ENCODE measurements around the gene PRDX2.

Gene PRDX2

GRCh38 chr19:12779162-12779993 lies 22.2 kb downstream of the PRDX2 start:
- peak; percentile 54 for DNase-seq

GRCh38 chr19:12778905-12779161 lies 22.8 kb downstream of the PRDX2 start:
- no peak for DNase-seq

GRCh38 chr19:12778017-12778904 lies 23.3 kb downstream of the PRDX2 start:
- DNase-seq = peak; percentile 83

- peak; percentile 90 for DNase-seq
Measured at GRCh38 chr19:12777217-12778016, 24.2 kb downstream of the PRDX2 start.

GRCh38 chr19:12774588-12775555 lies 26.7 kb downstream of the PRDX2 start, which contains the start of gene HOOK2:
Gene HOOK2 (minus strand): TSS chr19:12775552. CDS start chr19:12775449, 103 bp downstream.
- no peak for DNase-seq

- no peak for DNase-seq
Measured at GRCh38 chr19:12773571-12773970, 28.0 kb downstream of the PRDX2 start.

- DNase-seq = no peak
Measured at GRCh38 chr19:12772323-12772722, 29.3 kb downstream of the PRDX2 start.

GRCh38 chr19:12770922-12771321 lies 30.7 kb downstream of the PRDX2 start:
- no peak for DNase-seq

- DNase-seq = peak; percentile 70
Measured at GRCh38 chr19:12769689-12770088, 31.9 kb downstream of the PRDX2 start.

GRCh38 chr19:12767666-12768065 lies 33.9 kb downstream of the PRDX2 start:
- DNase-seq = no peak

- DNase-seq = no peak
Measured at GRCh38 chr19:12767150-12767549, 34.5 kb downstream of the PRDX2 start.

- peak; percentile 94 for DNase-seq
Measured at GRCh38 chr19:12766051-12766521, 35.5 kb downstream of the PRDX2 start.

GRCh38 chr19:12764698-12765097 lies 36.9 kb downstream of the PRDX2 start:
- no peak for DNase-seq

GRCh38 chr19:12763100-12763499 lies 38.5 kb downstream of the PRDX2 start:
- no peak for DNase-seq

GRCh38 chr19:12759686-12760085 lies 41.9 kb downstream of the PRDX2 start:
- no peak for DNase-seq

GRCh38 chr19:12757544-12758274 lies 43.9 kb downstream of the PRDX2 start:
- DNase-seq = peak; percentile 96

GRCh38 chr19:12756150-12756883 lies 45.3 kb downstream of the PRDX2 start:
- DNase-seq = no peak

GRCh38 chr19:12754465-12755196 lies 47.0 kb downstream of the PRDX2 start:
- no peak for DNase-seq

GRCh38 chr19:12752056-12752781 lies 49.4 kb downstream of the PRDX2 start:
- no peak for DNase-seq

Data from retina (tissue), 1 donor.